Cardiac muscle cell (in vitro differentiated cells and primary cell): ENCODE results near the gene TGFBR3. TPM values are rescaled to one million over a fixed set of nuclear protein-coding genes. Genes with fewer than 3 reads are reported as not detected.

Experiments used
- DNase-seq, 2 donors: peaks; one replicate each; pipeline versions ENCODE4 v3.0.0 to v3.0.0-alpha.2; 2010 to 2017; ENCODE audit warnings: low read depth in 1 of 2, low spot score in 1 of 2
- H3K27ac ChIP-seq: fragments of 200-600 bp; sonication (generic); 2 replicates; pipeline ENCODE4 v1.5.1; 2016
- H3K27me3 ChIP-seq: fragments of 200-600 bp; sonication (generic); 2 replicates; pipeline ENCODE4 v1.6.0; 2016; ENCODE audit warnings: control low read depth
- H3K36me3 ChIP-seq: fragments of 200-600 bp; sonication (generic); 2 replicates; pipeline ENCODE4 v1.5.1; 2016; ENCODE audit warnings: control low read depth
- H3K4me1 ChIP-seq: fragments of 200-600 bp; sonication (generic); 2 replicates; pipeline ENCODE4 v1.8.1; 2017; ENCODE audit warnings: low read depth, mild to moderate bottlenecking, mixed run types
- H3K4me3 ChIP-seq: fragments of 200-600 bp; sonication (generic); 2 replicates; pipeline ENCODE4 v1.5.1; 2016; ENCODE audit warnings: mild to moderate bottlenecking
- H3K9me3 ChIP-seq: fragments of 200-600 bp; sonication (generic); 2 replicates; pipeline ENCODE4 v1.5.1; 2017; ENCODE audit warnings: low read depth, mild to moderate bottlenecking, control low read depth
- polyA plus RNA-seq: library from polyadenylated mRNA; unstranded; fragments of >200 nt; fragmentation: Nextera tagmentation; extraction: Ambion mirVana; gene quantifications from 2 replicates; pipeline ENCODE4 v1.2.1, GENCODE V29; 2016
- total RNA-seq: library from RNA; depleted of rRNA; stranded (reverse); fragments of >200 nt; gene quantifications from 2 replicates; pipeline ENCODE4 v1.2.3, GENCODE V29; 2016
- TF ChIP-seq, protein P1 (sequence below): IDR thresholded peaks from 2 replicates; pipeline ENCODE4 v1.5.1; 2012; ENCODE audit warnings: low read depth, mild to moderate bottlenecking, low read length

TGFBR3 gene
- total and polyA plus RNA-seq, 2 experiments from 2014 or later: 10.3 to 11.8 TPM

DNA sequence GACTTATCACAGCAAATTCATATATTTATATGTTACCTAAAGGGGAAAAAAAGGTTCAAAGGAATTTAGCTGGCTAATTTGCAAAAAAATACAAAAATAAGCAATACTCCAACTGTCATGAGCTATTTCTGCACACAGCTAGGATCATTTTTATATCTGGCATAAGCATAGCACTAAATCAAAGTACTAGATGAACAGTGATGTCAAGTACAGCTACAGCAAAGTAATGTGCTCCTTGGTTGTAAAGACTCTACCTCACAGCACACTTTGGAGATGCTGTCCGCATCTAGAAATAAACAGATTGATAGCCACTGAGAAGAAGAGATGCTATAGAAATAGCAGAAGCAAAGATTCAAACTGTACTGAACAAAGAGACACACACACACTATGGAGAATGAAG, 125.4 kb downstream of the TGFBR3 start:
- Histone ChIP-seq H3K27ac (no peak overlapping the region), H3K4me3 (no peak overlapping the region), H3K9me3 (no peaks in the 10 kb centered on the region), H3K27me3 (no peaks in the 10 kb centered on the region), H3K4me1 (peaks cover 27% of the 10 kb centered on the region), H3K36me3 (no peaks in the 10 kb centered on the region)
- DNase-seq: no peak
- TF ChIP-seq, protein P1, sequence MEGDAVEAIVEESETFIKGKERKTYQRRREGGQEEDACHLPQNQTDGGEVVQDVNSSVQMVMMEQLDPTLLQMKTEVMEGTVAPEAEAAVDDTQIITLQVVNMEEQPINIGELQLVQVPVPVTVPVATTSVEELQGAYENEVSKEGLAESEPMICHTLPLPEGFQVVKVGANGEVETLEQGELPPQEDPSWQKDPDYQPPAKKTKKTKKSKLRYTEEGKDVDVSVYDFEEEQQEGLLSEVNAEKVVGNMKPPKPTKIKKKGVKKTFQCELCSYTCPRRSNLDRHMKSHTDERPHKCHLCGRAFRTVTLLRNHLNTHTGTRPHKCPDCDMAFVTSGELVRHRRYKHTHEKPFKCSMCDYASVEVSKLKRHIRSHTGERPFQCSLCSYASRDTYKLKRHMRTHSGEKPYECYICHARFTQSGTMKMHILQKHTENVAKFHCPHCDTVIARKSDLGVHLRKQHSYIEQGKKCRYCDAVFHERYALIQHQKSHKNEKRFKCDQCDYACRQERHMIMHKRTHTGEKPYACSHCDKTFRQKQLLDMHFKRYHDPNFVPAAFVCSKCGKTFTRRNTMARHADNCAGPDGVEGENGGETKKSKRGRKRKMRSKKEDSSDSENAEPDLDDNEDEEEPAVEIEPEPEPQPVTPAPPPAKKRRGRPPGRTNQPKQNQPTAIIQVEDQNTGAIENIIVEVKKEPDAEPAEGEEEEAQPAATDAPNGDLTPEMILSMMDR: no peak

DNA sequence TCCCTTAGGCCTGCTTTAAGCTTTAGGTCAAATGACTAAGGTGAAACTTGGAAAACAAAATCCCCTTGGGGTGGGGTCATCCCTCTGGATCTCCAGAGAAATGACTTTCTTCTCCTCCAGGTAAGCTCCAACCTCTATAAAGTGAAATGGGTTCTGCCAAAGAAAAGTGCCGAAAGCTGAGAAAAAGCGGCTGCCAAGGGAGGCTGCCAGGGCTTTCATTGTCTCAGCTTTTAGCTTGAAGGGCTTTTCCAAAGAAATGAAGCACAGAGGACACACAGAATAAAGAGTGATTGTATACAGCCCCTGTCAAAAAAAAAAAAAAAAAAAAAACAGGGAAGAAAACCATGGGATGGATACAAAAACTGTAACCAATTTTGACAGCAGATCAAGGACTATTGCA, 126.9 kb downstream of the TGFBR3 start:
- H3K27me3 ChIP-seq: no peaks in the 10 kb centered on the region
- no peak overlapping the region for H3K27ac ChIP-seq
- TF ChIP-seq, protein P1: no peak

DNA sequence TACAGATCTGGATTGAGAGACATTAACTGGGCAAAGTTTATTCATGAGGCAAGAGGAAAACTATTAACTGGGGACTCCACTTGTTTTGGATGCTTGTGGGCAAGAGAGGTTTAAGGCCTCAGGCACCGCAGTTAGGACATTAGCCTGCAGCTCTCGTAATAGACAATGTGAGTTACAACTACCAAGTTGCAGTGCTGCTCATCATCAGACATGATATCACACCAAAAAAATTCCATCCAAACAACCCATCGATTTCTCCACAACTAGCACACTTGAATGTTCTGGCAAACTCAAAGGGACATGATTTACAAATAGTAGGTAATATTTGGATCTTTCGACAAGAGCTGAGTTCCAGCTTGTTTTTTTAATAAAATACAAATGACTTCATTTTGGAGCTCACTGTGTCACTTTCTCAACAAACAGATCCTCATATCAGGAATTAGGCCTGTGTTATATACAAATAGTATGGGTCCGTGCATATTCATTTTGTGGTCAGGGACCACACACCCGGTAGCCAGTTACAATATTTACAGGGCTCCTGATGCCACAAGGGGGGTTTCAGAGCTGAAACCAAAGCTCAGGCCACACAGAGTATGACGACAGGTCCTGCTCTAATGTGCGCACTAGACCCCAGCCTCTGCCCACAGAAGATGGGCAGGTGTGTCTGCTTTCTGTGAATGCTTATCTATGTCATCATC, 128.0 kb downstream of the TGFBR3 start:
- Histone ChIP-seq H3K27ac (no peak overlapping the region), H3K27me3 (no peaks in the 10 kb centered on the region), H3K9me3 (no peaks in the 10 kb centered on the region), H3K36me3 (no peaks in the 10 kb centered on the region), H3K4me3 (no peak overlapping the region), H3K4me1 (peaks cover 12% of the 10 kb centered on the region)
- TF ChIP-seq, protein P1: no peak
- no peak for DNase-seq

More for the DNA sequence above, 126.9 kb downstream of the TGFBR3 start:
- Histone ChIP-seq H3K4me1 (peaks cover 24% of the 10 kb centered on the region), H3K9me3 (no peaks in the 10 kb centered on the region), H3K4me3 (no peak overlapping the region), H3K36me3 (no peaks in the 10 kb centered on the region)
- DNase-seq: no peak

DNA sequence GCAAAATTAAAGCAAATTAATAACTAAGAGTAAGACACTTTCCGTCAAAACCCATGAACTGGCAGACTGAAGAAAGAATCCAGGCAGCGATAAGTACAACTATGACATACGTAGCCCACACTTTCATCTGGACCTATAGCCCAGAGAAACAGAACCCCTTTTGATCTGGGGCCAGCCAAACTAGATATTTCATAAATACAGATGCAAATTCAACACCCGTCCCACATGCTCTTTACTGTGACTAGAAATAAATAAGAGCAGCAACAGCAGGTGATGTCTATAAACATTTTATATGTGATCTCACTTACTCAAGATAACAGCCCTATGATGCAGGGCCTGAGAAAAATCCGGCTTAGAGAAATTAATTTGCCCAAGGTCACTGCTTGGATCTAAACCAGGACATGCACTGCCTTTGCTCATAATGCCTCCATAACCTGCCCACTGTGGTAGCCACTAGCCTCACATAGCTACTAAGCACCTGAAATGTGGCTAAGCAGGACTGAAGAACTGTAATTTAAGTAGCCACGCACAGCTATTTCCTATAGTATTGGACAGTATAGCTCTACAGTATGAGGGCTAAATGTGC, 130.2 kb downstream of the TGFBR3 start:
- H3K27ac ChIP-seq: no peak overlapping the region
- H3K9me3 ChIP-seq: no peaks in the 10 kb centered on the region
- no peaks in the 10 kb centered on the region for H3K27me3 ChIP-seq
- TF ChIP-seq, protein P1: no peak
- no peak for DNase-seq
- H3K36me3 ChIP-seq: no peaks in the 10 kb centered on the region
- no peaks in the 10 kb centered on the region for H3K4me1 ChIP-seq
- no peak overlapping the region for H3K4me3 ChIP-seq

DNA sequence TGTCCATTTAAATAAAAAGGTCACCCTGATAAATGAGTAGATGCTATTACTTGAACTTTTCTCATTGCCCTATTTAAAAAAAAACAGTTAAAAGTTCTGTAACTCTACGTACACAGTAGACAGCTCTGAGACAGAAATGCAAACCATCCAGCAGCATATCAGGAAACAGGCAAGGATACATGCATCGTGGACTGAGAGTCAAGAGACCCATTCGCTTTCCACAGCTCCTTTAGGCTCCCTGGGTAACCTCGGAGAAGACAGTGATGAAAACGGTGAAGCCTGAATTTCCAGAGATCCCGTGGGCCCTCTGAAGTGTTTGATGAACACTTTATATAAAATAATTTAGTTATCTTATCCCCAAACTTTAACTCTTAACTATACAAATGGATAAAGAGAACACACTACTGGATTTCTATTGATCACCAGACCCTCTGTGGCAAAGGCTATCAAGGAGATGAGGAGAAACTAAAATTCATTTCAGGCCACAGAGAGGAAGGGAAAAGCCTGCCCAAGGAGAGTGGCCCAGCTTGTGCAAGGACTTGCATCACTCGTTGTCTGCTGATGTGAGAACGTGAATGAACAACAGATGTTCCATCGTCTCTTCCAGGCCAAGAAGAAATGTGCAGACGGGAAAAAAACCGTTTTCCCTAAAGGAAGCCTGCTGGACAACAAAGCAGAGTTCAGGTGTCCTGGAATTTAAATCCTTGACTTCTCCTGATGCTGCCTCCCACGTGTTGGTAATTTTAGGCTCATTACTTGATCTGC, 131.0 kb downstream of the TGFBR3 start:
- Histone ChIP-seq H3K4me3 (no peak overlapping the region), H3K27ac (no peak overlapping the region), H3K9me3 (no peaks in the 10 kb centered on the region), H3K4me1 (no peaks in the 10 kb centered on the region), H3K36me3 (no peaks in the 10 kb centered on the region), H3K27me3 (no peaks in the 10 kb centered on the region)
- peak in 1 of 2 donors; percentile 74 for DNase-seq
- TF ChIP-seq, protein P1: no peak
